Loucy (cell line): Measurements from ENCODE around the gene PNMA6A.
"Not testable (repeated sequence)": the region's sequence is repeated elsewhere in the genome, so short reads cannot be mapped to it uniquely, and the experiment has no call there.

ENCODE experiments used
- H2AFZ ChIP-seq: fragments of 200-600 bp; sonication (generic); 2 replicates; pipeline ENCODE4 v1.6.0; 2016; ENCODE audit warnings: antibody characterized with exemption, mild to moderate bottlenecking, low read length, moderate library complexity
- H3F3A ChIP-seq: fragments of 200-600 bp; 2 replicates; pipeline ENCODE4 v1.6.0; 2016; ENCODE audit warnings: antibody characterized with exemption, low read depth, mild to moderate bottlenecking
- H3K27me3 ChIP-seq: fragments of 200-600 bp; sonication (generic); 2 replicates; pipeline ENCODE4 v1.6.1; 2014; ENCODE audit warnings: low read length, mild to moderate bottlenecking; ENCODE audit not compliant: insufficient read depth, poor library complexity, severe bottlenecking
- H3K36me3 ChIP-seq: fragments of 200-600 bp; sonication (generic); 2 replicates; pipeline ENCODE4 v1.6.1; 2016; ENCODE audit warnings: low read length; ENCODE audit not compliant: insufficient read depth
- H3K4me1 ChIP-seq: fragments of 200-600 bp; sonication (generic); 2 replicates; pipeline ENCODE4 v1.5.1; 2014; ENCODE audit warnings: low read length, mild to moderate bottlenecking; ENCODE audit not compliant: insufficient read depth, poor library complexity, severe bottlenecking
- H3K4me2 ChIP-seq: fragments of 200-600 bp; sonication (generic); 2 replicates; pipeline ENCODE4 v1.6.0; 2014; ENCODE audit warnings: antibody characterized with exemption, low read length, low read depth, mild to moderate bottlenecking; ENCODE audit not compliant: poor library complexity, severe bottlenecking
- H3K4me3 ChIP-seq: fragments of 200-600 bp; sonication (generic); 2 replicates; pipeline ENCODE4 v1.5.1; 2014; ENCODE audit warnings: low read length, mild to moderate bottlenecking, mixed read lengths; ENCODE audit not compliant: poor library complexity, severe bottlenecking
- H3K79me2 ChIP-seq: fragments of 200-600 bp; sonication (generic); 2 replicates; pipeline ENCODE4 v1.6.1; 2014; ENCODE audit warnings: low read length; ENCODE audit not compliant: insufficient read depth
- H3K9ac ChIP-seq: fragments of 200-600 bp; sonication (generic); 2 replicates; pipeline ENCODE4 v1.6.0; 2014; ENCODE audit warnings: mild to moderate bottlenecking, low read depth, low read length, moderate library complexity; ENCODE audit not compliant: poor library complexity, severe bottlenecking
- H3K9me2 ChIP-seq: fragments of 200-600 bp; sonication (generic); replicated peaks from 2 replicates; pipeline ENCODE4 v1.6.1; 2016; ENCODE audit warnings: low read depth, low read length, mixed read lengths
- H3K9me3 ChIP-seq: fragments of 200-600 bp; sonication (generic); 2 replicates; pipeline ENCODE4 v1.6.1; 2014; ENCODE audit warnings: mild to moderate bottlenecking, antibody characterized with exemption, low read length, low read depth; ENCODE audit not compliant: insufficient read depth
- H4K20me1 ChIP-seq: fragments of 200-600 bp; sonication (generic); 2 replicates; pipeline ENCODE4 v1.6.0; 2014; ENCODE audit warnings: antibody characterized with exemption, low read length, mild to moderate bottlenecking; ENCODE audit not compliant: insufficient read depth, poor library complexity, severe bottlenecking
- EZH2phosphoT487 ChIP-seq: fragments of 200-600 bp; IDR thresholded peaks from 2 replicates; pipeline ENCODE4 v1.6.1; 2018; ENCODE audit warnings: antibody characterized with exemption, mild to moderate bottlenecking, moderate library complexity, borderline replicate concordance

The PNMA6A gene

GRCh38 chrX:153102418-153102817 lies 30.2 kb downstream of the PNMA6A start:
- H3K9ac ChIP-seq, result no peak overlapping the region
- no peaks in the 10 kb centered on the region for H3K79me2 ChIP-seq
- H3K4me1 ChIP-seq, result no peaks in the 10 kb centered on the region
- no peaks in the 10 kb centered on the region for H4K20me1 ChIP-seq
- H3K4me3 ChIP-seq, result no peak overlapping the region
- H3K9me2 ChIP-seq, result no peaks in the 10 kb centered on the region
- no peaks in the 10 kb centered on the region for H3F3A ChIP-seq
- no peaks in the 10 kb centered on the region for H3K9me3 ChIP-seq
- no peaks in the 10 kb centered on the region for H3K27me3 ChIP-seq
- no peak for TF ChIP-seq EZH2phosphoT487
- H2AFZ ChIP-seq, result no peak overlapping the region
- H3K36me3 ChIP-seq, result no peaks in the 10 kb centered on the region
- H3K4me2 ChIP-seq, result no peak overlapping the region

GRCh38 chrX:153104959-153105358 lies 32.7 kb downstream of the PNMA6A start:
- not testable (repeated sequence) for H2AFZ ChIP-seq, H3K9ac ChIP-seq, H3K4me2 ChIP-seq

GRCh38 chrX:153106092-153106801 lies 34.0 kb downstream of the PNMA6A start:
- not testable (repeated sequence) for H3K4me2 ChIP-seq, H3K79me2 ChIP-seq, H3K9me3 ChIP-seq, H3K4me1 ChIP-seq, H3K9me2 ChIP-seq, H3K27me3 ChIP-seq, H3K36me3 ChIP-seq, H3K9ac ChIP-seq, H4K20me1 ChIP-seq, H3K4me3 ChIP-seq, H2AFZ ChIP-seq, H3F3A ChIP-seq

More at GRCh38 chrX:153104959-153105358, 32.7 kb downstream of the PNMA6A start:
- not testable (repeated sequence) for H3K36me3 ChIP-seq, H3K9me3 ChIP-seq, H3K9me2 ChIP-seq, H4K20me1 ChIP-seq, H3K79me2 ChIP-seq, H3K4me1 ChIP-seq, H3K27me3 ChIP-seq, H3F3A ChIP-seq, H3K4me3 ChIP-seq

GRCh38 chrX:153110735-153111134 lies 38.5 kb downstream of the PNMA6A start:
- H4K20me1 ChIP-seq, H3K9me2 ChIP-seq, H3K79me2 ChIP-seq, H3F3A ChIP-seq, H3K4me2 ChIP-seq, H2AFZ ChIP-seq, H3K4me1 ChIP-seq, H3K4me3 ChIP-seq, H3K9ac ChIP-seq, H3K27me3 ChIP-seq, H3K9me3 ChIP-seq, H3K36me3 ChIP-seq: not testable (repeated sequence)

- not testable (repeated sequence) for H3K9me2 ChIP-seq, H3K9me3 ChIP-seq, H3K27me3 ChIP-seq, H4K20me1 ChIP-seq, H3F3A ChIP-seq, H3K4me2 ChIP-seq, H3K36me3 ChIP-seq, H2AFZ ChIP-seq, H3K4me1 ChIP-seq, H3K9ac ChIP-seq, H3K4me3 ChIP-seq, H3K79me2 ChIP-seq
Observed at GRCh38 chrX:153113851-153114250, 41.6 kb downstream of the PNMA6A start.

- H3K9me3 ChIP-seq, H3K9ac ChIP-seq, H4K20me1 ChIP-seq, H3K9me2 ChIP-seq, H3K4me1 ChIP-seq, H2AFZ ChIP-seq, H3K27me3 ChIP-seq, H3K79me2 ChIP-seq, H3K36me3 ChIP-seq, H3K4me3 ChIP-seq, H3F3A ChIP-seq, H3K4me2 ChIP-seq: not testable (repeated sequence)
Observed at GRCh38 chrX:153117754-153118153, 45.5 kb downstream of the PNMA6A start.

- not testable (repeated sequence) for H3K9me3 ChIP-seq, H3K9ac ChIP-seq, H3F3A ChIP-seq, H3K79me2 ChIP-seq, H3K9me2 ChIP-seq, H3K4me1 ChIP-seq, H3K4me3 ChIP-seq, H3K27me3 ChIP-seq, H3K4me2 ChIP-seq, H2AFZ ChIP-seq, H4K20me1 ChIP-seq, H3K36me3 ChIP-seq
Observed at GRCh38 chrX:153120230-153120629, 48.0 kb downstream of the PNMA6A start.
